Immature natural killer cell (primary cell): ENCODE data around the gene UBE2S. TPM values are rescaled to one million over a fixed set of nuclear protein-coding genes. Genes with fewer than 3 reads are reported as not detected.
A peak's percentile ranks its signal among the peaks of the same experiment; 100 is the strongest.

ENCODE experiments used
- DNase-seq, 3 donors: peaks; one replicate each; pipeline ENCODE4 v3.0.0; 2022; ENCODE audit warnings: mixed read lengths in 1 of 3
- H3K27ac Mint-ChIP-seq, 6 donors: one replicate each; pipeline ENCODE4 v1.8.0; 2020; ENCODE audit warnings: mixed read lengths in 6 of 6, mild to moderate bottlenecking in 5 of 6, inconsistent platforms in 4 of 6, moderate library complexity in 3 of 6
- H3K27me3 Mint-ChIP-seq, 3 donors: one replicate each; pipeline ENCODE4 v1.8.0; 2020 to 2021; ENCODE audit warnings: low read depth in 3 of 3, mild to moderate bottlenecking in 3 of 3, mixed read lengths in 3 of 3, moderate library complexity in 3 of 3, inconsistent platforms in 1 of 3
- H3K36me3 Mint-ChIP-seq, 3 donors: one replicate each; pipeline ENCODE4 v1.8.0; 2020; ENCODE audit warnings: mixed read lengths in 3 of 3, inconsistent platforms in 2 of 3, mild to moderate bottlenecking in 2 of 3
- H3K4me1 Mint-ChIP-seq, 2 donors: one replicate each; pipeline ENCODE4 v1.8.0; 2020; ENCODE audit warnings: inconsistent platforms in 2 of 2, mild to moderate bottlenecking in 2 of 2, mixed read lengths in 2 of 2, moderate library complexity in 1 of 2
- H3K4me3 Mint-ChIP-seq, 5 donors: one replicate each; pipeline ENCODE4 v1.8.0; 2020; ENCODE audit warnings: mild to moderate bottlenecking in 5 of 5, mixed read lengths in 5 of 5, inconsistent platforms in 3 of 5, moderate library complexity in 3 of 5
- H3K9me3 Mint-ChIP-seq, 6 donors: one replicate each; pipeline ENCODE4 v1.8.0; 2020; ENCODE audit warnings: mild to moderate bottlenecking in 6 of 6, mixed read lengths in 6 of 6, inconsistent platforms in 4 of 6, moderate library complexity in 3 of 6
- polyA plus RNA-seq, 3 donors: library from polyadenylated mRNA; unstranded; fragments of 300-500 nt; fragmentation: Illumina TruSeq; gene quantifications; one replicate each; pipeline ENCODE4 v1.2.3, GENCODE V29; 2021

The UBE2S gene
- polyA plus RNA-seq, 3 donors from 2014 or later: 40.2 to 72.1 (median 47.0) TPM

GRCh38 chr19:55366790-55367189 lies 40.8 kb downstream of the UBE2S start:
- Mint-ChIP-seq H3K4me3 (no peak overlapping the region), H3K27me3 (peaks cover 9 to 15% (median 10%) of the 10 kb centered on the region in 3 donors), H3K27ac (no peak overlapping the region), H3K4me1 (peaks cover 0 to 6% of the 10 kb centered on the region in 2 donors), H3K9me3 (no peaks in the 10 kb centered on the region), H3K36me3 (no peaks in the 10 kb centered on the region)
- DNase-seq: no peak

- Mint-ChIP-seq H3K36me3 (no peaks in the 10 kb centered on the region), H3K4me1 (peaks cover 0 to 6% of the 10 kb centered on the region in 2 donors), H3K4me3 (no peak overlapping the region), H3K27me3 (peaks cover 2 to 11% (median 8%) of the 10 kb centered on the region in 3 donors), H3K9me3 (no peaks in the 10 kb centered on the region), H3K27ac (no peak overlapping the region)
- DNase-seq: no peak
These were observed 41.6 kb downstream of the UBE2S start for GRCh38 chr19:55365964-55366363.

- H3K4me3 Mint-ChIP-seq: no peak overlapping the region
- H3K4me1 Mint-ChIP-seq: peaks cover 0 to 2% of the 10 kb centered on the region in 2 donors
- DNase-seq: no peak
- peaks cover 2 to 7% (median 4%) of the 10 kb centered on the region in 3 donors for H3K27me3 Mint-ChIP-seq
- no peaks in the 10 kb centered on the region for H3K9me3 Mint-ChIP-seq
- no peak overlapping the region for H3K27ac Mint-ChIP-seq
- no peaks in the 10 kb centered on the region for H3K36me3 Mint-ChIP-seq
These were observed 42.3 kb downstream of the UBE2S start for GRCh38 chr19:55365245-55365644.

GRCh38 chr19:55362990-55363716 lies 44.4 kb downstream of the UBE2S start, which contains the start of gene GARIN5B:
Gene GARIN5B (minus strand): TSS chr19:55363260. CDS start chr19:55363066, 194 bp downstream.
- Mint-ChIP-seq H3K36me3 (no peaks in the 10 kb centered on the region), H3K4me3 (no peak within 1 kb of the TSS), H3K27me3 (peaks cover 0 to 5% (median 4%) of the 10 kb centered on the region in 3 donors), H3K9me3 (no peaks in the 10 kb centered on the region), H3K27ac (no peak within 1 kb of the TSS), H3K4me1 (no peaks in the 10 kb centered on the region)
- no peak for DNase-seq

- Mint-ChIP-seq H3K4me1 (no peaks in the 10 kb centered on the region), H3K4me3 (no peak overlapping the region), H3K27me3 (peaks cover 0 to 6% (median 5%) of the 10 kb centered on the region in 3 donors), H3K27ac (no peak overlapping the region), H3K9me3 (no peaks in the 10 kb centered on the region), H3K36me3 (no peaks in the 10 kb centered on the region)
- no peak for DNase-seq
These were observed 45.2 kb downstream of the UBE2S start for GRCh38 chr19:55362174-55362989.

- peaks cover 3 to 4% (median 3%) of the 10 kb centered on the region in 3 donors for H3K27me3 Mint-ChIP-seq
These were observed 46.7 kb downstream of the UBE2S start for GRCh38 chr19:55360902-55361301.

GRCh38 chr19:55358943-55359908 lies 48.4 kb downstream of the UBE2S start:
- H3K9me3 Mint-ChIP-seq: no peaks in the 10 kb centered on the region
- H3K27me3 Mint-ChIP-seq: peaks cover 0 to 3% (median 2%) of the 10 kb centered on the region in 3 donors
- H3K4me3 Mint-ChIP-seq: no peak overlapping the region
- H3K27ac Mint-ChIP-seq: no peak overlapping the region
- peaks cover 0 to 2% of the 10 kb centered on the region in 2 donors for H3K4me1 Mint-ChIP-seq
- no peaks in the 10 kb centered on the region for H3K36me3 Mint-ChIP-seq
- DNase-seq: no peak

More at GRCh38 chr19:55360902-55361301, 46.7 kb downstream of the UBE2S start:
- no peak for DNase-seq
- H3K36me3 Mint-ChIP-seq: no peaks in the 10 kb centered on the region
- H3K4me1 Mint-ChIP-seq: no peaks in the 10 kb centered on the region
- H3K27ac Mint-ChIP-seq: no peak overlapping the region
- H3K9me3 Mint-ChIP-seq: no peaks in the 10 kb centered on the region
- H3K4me3 Mint-ChIP-seq: no peak overlapping the region

- Mint-ChIP-seq H3K9me3 (no peaks in the 10 kb centered on the region), H3K27me3 (peaks cover 0 to 6% (median 2%) of the 10 kb centered on the region in 3 donors), H3K4me3 (no peak overlapping the region), H3K27ac (no peak overlapping the region), H3K36me3 (no peaks in the 10 kb centered on the region), H3K4me1 (peaks cover 5 to 6% of the 10 kb centered on the region in 2 donors)
- DNase-seq: no peak
These were observed 49.1 kb downstream of the UBE2S start for GRCh38 chr19:55358493-55358892.

- H3K27me3 Mint-ChIP-seq: peaks cover 3 to 16% (median 11%) of the 10 kb centered on the region in 3 donors
- peak overlapping the region in 1 of 6 donors; percentile 40 for H3K27ac Mint-ChIP-seq
- H3K36me3 Mint-ChIP-seq: no peaks in the 10 kb centered on the region
- no peaks in the 10 kb centered on the region for H3K9me3 Mint-ChIP-seq
- H3K4me1 Mint-ChIP-seq: peaks cover 17% of the 10 kb centered on the region in 2 donors
- DNase-seq: no peak
- H3K4me3 Mint-ChIP-seq: peak overlapping the region in 1 of 5 donors; percentile 13
These were observed 52.3 kb downstream of the UBE2S start for GRCh38 chr19:55355213-55355821.

GRCh38 chr19:55354698-55355212 lies 52.8 kb downstream of the UBE2S start, which contains the start of gene COX6B2:
Gene COX6B2 (minus strand): TSS chr19:55354719. CDS start chr19:55354521, 198 bp downstream.
- Mint-ChIP-seq H3K27me3 (peaks cover 4 to 16% (median 11%) of the 10 kb centered on the region in 3 donors), H3K4me1 (peaks cover 17% of the 10 kb centered on the region in 2 donors), H3K36me3 (no peaks in the 10 kb centered on the region), H3K27ac (peak within 1 kb of the TSS in 3 of 6 donors; percentile 62 to 82 (median 62)), H3K4me3 (peak within 1 kb of the TSS; percentile 75 to 90 (median 81)), H3K9me3 (no peaks in the 10 kb centered on the region)
- DNase-seq: no peak

- peaks cover 4 to 16% (median 13%) of the 10 kb centered on the region in 3 donors for H3K27me3 Mint-ChIP-seq
- DNase-seq: peak; percentile 61 to 78 (median 68)
These were observed 53.5 kb downstream of the UBE2S start for GRCh38 chr19:55353803-55354697.

More at GRCh38 chr19:55353803-55354697, 53.5 kb downstream of the UBE2S start:
- H3K27ac Mint-ChIP-seq: peak overlapping the region in 3 of 6 donors; percentile 62 to 82 (median 62)
- H3K36me3 Mint-ChIP-seq: no peaks in the 10 kb centered on the region
- H3K4me1 Mint-ChIP-seq: peaks cover 17% of the 10 kb centered on the region in 2 donors
- H3K4me3 Mint-ChIP-seq: peak overlapping the region; percentile 75 to 90 (median 81)
- no peaks in the 10 kb centered on the region for H3K9me3 Mint-ChIP-seq
